Measurements from ENCODE around the gene ERO1B.
"Not testable (repeated sequence)": the region's sequence is repeated elsewhere in the genome, so short reads cannot be mapped to it uniquely, and the experiment has no call there.

Gene ERO1B, protein sequence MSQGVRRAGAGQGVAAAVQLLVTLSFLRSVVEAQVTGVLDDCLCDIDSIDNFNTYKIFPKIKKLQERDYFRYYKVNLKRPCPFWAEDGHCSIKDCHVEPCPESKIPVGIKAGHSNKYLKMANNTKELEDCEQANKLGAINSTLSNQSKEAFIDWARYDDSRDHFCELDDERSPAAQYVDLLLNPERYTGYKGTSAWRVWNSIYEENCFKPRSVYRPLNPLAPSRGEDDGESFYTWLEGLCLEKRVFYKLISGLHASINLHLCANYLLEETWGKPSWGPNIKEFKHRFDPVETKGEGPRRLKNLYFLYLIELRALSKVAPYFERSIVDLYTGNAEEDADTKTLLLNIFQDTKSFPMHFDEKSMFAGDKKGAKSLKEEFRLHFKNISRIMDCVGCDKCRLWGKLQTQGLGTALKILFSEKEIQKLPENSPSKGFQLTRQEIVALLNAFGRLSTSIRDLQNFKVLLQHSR

DNA sequence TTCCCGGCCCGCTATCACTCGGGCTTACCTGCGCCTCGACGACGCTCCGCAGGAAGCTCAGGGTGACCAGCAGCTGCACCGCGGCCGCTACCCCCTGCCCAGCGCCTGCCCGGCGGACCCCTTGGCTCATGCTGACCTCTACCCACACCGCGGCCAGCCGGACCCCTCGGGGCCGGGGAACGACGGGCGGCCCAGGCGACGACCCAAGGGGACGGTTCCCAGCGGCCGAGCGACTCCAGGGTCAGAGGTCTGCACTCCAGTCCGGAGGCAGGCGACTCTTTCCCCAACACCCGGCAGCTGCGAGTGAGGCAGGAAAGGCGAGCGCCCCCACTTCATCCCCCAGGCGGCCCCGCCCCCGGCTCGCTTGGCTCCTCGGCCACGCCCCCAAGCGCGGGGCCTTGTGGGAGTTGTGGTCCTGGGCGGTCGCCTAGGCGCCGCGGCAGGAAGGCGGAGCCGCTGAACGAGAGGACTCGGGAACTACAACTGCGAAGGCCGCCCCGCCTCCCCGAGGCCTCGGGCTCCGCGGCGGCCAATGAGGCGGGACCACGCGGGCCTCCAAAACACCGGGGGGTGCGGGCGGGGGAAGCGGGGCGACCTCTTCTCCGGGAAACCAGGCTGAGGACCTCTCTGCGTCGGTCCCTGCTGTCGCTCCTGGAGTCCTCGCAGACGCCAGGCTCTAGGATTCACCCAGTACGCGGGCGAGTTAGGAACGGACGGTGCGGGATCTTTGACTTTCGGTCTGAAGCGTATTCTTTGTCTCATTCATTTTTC, at the start of gene ERO1B:
ERO1B (minus strand) TSS at position 305 of the 771 bp plus-strand sequence; CDS start at position 130, 175 bp downstream.
- peak; percentile 98 for DNase-seq

DNA sequence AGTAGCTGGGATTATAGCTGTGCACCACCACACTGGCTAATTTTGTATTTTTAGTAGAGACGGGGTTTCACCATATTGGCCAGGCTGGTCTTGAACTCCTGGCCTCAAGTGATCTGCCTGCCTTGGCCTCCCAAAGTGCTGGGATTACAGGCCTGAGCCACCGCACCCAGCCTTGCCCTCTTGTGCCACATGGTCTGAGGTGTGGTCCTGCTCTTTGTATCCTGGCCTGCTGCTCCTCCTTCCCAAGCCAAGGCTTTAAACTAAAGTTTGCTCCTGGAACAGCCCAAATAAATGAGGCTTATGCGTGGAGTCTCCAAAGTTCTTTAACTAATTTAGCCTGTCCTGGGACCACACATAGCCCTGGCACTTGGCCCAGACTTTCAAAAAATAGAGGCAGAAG, 49.7 kb upstream of the ERO1B start:
- not testable (repeated sequence) for DNase-seq

GRCh38 chr1:236326432-236326831, 44.7 kb upstream of the ERO1B start:
- DNase-seq = no peak

- no peak for DNase-seq
Measured at GRCh38 chr1:236325567-236325966, 43.8 kb upstream of the ERO1B start.

- DNase-seq = no peak
Measured at GRCh38 chr1:236323819-236324411, 42.2 kb upstream of the ERO1B start.

- no peak for DNase-seq
Measured at GRCh38 chr1:236322566-236323409, 41.0 kb upstream of the ERO1B start.

- no peak for DNase-seq
Measured at GRCh38 chr1:236321101-236321500, 39.3 kb upstream of the ERO1B start.

DNA sequence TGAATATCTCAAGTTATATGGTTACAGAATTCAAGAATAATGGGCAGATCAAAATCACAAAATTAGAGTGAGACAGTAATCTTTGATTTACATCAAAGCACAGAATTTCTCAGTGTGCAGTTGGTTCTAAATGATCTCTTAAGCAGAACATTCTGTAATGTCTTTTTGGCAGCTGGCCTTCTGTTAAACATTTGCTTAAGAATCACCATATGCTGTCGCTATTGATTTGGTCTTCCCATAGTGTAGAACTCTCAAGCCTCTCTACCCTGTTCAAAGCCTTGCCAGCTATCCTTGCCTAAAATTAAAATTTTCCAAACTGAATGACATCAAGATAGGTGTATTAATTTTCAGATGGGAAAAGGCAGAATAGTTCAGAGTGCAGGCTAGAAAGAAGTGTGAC, 38.9 kb upstream of the ERO1B start:
- no peak for DNase-seq

DNA sequence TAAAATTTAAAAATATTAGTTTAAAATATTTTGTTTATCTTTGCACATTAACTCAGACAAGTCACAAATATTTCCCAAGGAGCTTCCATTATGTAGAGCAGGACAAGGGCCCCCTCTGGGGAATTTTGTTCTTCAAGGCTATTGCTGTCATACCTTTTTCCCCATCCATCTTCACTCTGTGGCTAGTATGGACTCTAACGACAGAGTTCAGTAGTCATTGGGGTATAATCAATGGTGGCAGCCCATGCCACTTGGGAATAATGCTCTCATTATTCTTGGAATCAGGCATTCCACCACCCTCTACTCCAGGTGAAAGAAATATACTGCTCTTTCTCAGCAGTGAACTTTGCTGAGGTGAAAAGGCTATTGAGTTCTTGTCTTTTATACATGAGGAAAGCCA, 38.5 kb upstream of the ERO1B start:
- no peak for DNase-seq

GRCh38 chr1:236316437-236316836, 34.7 kb upstream of the ERO1B start:
- no peak for DNase-seq

- DNase-seq = no peak
Measured at GRCh38 chr1:236315518-236315917, 33.8 kb upstream of the ERO1B start.

- DNase-seq = no peak
Measured at GRCh38 chr1:236315092-236315491, 33.3 kb upstream of the ERO1B start.

GRCh38 chr1:236314050-236314449, 32.3 kb upstream of the ERO1B start:
- not testable (repeated sequence) for DNase-seq

- DNase-seq = no peak
Measured at GRCh38 chr1:236313427-236313826, 31.7 kb upstream of the ERO1B start.

DNA sequence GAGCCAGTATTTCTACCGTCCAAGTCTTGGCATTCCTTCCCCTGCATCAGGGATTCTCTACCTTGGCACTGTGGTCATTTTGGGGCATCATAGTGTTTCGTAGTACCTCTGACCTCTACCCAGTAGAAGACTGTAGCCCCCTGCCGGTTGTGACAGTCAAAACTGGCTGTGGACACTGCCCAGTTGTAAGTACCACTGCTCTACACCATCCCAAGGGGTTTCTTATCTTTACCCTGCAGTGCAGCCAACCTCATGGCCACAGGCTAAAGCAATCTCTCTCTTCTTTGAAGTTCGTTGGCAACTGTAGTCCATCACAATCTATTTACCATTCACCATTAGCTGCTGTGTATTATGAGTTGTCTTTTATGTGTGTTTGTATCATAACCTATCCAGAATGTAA, 29.3 kb upstream of the ERO1B start:
- DNase-seq = no peak

DNA sequence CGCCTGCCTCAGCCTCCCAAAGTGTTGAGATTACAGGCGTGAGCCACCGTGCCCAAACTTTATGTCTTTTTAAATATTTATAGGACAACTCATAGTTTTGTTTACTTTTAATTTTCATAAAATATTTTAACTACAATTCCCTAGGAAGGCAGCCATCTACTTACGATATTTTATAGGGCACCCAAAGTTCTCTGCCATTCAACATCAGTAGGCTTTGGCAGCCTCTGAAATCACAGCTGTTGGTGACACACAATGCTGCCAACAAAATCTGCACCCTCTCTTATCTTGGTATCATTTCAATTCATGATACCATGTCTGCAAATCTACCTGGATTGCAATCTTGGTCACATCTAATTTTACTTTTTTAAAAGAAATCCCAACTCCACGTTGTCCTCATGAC, 27.1 kb upstream of the ERO1B start:
- DNase-seq = no peak

- DNase-seq = no peak
Measured at GRCh38 chr1:236307435-236307834, 25.7 kb upstream of the ERO1B start.

- no peak for DNase-seq
Measured at GRCh38 chr1:236304682-236305081, 22.9 kb upstream of the ERO1B start.

- no peak for DNase-seq
Measured at GRCh38 chr1:236303675-236304074, 21.9 kb upstream of the ERO1B start.

- no peak for DNase-seq
Measured at GRCh38 chr1:236302941-236303340, 21.2 kb upstream of the ERO1B start.

DNA sequence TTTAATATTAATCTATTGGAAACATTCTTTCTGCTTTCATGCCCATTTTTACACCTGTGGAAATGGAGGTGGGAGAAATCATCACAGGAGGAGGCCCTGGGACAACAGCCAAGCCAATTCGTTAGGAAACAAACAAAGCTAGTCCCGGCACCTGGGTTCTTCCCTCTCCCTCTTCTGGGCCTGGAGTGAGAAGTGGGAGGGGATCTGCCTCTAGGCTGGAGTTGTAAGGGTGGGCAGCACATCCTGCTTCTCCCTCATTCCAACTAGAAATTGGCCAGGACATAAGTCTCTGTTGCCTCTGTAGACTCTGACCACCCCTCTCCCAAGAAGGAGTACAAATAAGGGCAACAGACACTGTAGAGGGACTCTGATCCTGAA, 20.2 kb upstream of the ERO1B start:
- peak; percentile 68 for DNase-seq

GRCh38 chr1:236301080-236301957, 19.6 kb upstream of the ERO1B start:
- DNase-seq = peak; percentile 39
